ENCODE results near the gene CD160.
"Not testable (repeated sequence)": the region's sequence is repeated elsewhere in the genome, so short reads cannot be mapped to it uniquely, and the experiment has no call there.

Gene CD160

DNA sequence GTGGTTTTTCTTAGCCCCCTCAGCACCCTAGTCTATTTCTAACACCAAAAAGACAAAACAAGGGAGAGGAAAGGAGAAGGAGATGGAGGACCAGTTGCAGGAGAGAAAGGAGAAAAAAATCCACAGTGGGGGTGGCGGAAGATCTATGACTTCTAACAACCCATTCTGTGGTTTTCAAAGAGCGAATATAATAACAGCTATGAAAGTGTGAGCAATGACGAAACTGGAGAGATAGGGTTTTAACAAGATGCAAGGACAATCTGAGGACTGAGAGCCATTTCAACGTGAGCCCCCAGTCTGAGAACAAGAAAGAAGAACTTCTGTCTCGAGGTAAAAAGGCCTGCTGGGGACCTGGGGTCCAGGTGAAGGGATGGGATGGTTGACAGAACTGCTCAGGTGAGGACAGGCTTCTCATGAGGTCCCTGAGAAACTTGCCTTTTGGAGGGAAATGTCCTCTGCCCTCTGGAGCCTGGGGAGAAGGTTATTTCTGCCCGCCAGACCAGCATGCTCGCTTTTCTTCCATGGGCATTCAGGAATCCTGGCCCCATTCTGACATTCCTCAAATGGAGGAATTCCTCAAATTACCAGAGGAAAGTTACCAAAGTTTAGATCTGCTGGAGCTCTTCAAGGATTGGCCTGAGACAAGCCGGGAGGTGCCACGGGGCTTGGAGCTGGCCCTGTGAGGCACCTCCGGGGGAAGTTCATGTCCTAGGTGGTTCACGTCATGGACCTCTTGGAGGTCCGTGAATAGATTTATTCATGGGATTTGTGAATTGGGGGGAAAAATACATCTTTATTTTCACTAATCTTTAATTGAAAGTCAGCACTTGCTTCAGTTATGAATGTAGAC lies at the start of gene CD160:
TSS of gene CD160 (plus strand) at position 270 of the 850 bp plus-strand sequence. CDS start 8,829 bp downstream, outside the sequence.
- no peak for DNase-seq

DNA sequence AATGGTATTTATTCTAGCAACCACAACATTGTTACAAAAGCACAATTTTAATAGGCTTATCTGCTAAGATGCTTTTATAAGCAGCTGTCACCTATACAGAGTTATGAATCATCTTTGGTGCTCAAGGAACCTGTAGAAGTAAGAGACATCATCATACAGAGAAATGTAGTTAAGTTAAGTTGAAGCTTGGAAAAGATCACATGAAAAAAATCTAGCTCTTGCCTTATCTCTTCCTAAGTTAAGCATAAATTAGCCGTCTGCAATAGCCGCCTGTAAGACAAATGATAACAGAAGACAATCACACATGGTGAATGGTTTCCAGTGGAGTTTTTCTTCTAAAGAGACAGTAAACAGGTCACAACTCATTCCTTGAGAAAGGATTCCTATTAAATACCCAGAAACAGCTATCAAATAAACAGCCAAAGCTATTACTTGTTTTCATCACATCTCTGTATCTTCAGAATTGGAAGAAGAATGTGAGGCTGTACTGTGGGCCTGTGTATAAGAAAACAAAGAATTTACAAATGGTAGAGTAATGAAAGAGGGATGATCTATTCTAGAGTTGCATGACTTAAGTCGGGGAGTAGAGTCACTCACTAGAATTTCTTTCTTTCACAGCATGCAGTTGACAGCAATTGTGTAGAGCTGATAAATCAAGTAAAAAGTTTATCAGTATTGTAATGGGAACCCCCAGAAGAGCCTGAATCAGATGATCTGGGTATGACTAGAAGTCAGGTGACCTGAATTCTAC lies 48.1 kb upstream of the CD160 start:
- DNase-seq = not testable (repeated sequence)

- DNase-seq = not testable (repeated sequence)
These were observed 46.1 kb upstream of the CD160 start for GRCh38 chr1:145673217-145673616.

DNA sequence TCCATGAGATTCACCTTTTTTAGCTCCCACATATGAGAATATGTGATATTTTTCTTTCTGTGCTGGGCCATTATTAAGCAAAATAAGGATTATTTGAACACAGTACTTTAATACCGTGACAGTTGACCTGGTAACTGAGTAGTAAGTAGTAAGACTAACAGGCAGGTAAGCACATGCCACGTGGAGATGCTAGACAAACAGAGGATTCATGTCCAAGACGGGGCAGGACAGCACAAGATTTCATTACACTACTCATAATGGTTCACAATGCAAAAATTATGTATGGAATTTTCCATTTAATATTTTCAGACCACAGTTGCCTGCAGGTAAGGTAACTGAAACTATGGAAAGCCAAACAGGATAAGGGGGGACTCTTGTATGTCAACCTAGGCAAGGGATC lies 34.4 kb upstream of the CD160 start:
- DNase-seq = not testable (repeated sequence)

- not testable (repeated sequence) for DNase-seq
These were observed 33.2 kb upstream of the CD160 start for GRCh38 chr1:145686078-145686477.

- DNase-seq = no peak
These were observed 31.0 kb upstream of the CD160 start for GRCh38 chr1:145688328-145688727.

DNA sequence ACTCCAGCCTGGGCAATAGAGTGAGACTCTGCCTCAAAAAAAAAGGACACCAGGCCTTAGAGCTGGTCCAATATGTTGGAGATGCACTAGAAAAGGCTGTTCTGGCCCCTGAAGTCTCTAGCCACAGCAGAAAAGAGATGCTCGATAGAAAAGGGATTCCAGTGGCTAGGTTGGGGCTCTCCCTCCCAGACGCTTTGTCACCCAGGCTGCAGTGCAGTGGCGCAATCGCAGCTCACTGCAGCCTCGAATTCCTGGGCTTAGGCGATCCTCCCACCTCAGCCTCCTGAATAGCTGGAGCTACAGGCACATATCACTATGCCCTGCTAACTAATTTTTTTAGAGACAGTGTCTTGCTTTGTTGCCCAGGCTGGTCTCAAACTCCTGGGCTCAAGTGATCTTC lies 30.4 kb upstream of the CD160 start:
- no peak for DNase-seq

- DNase-seq = no peak
These were observed 29.4 kb upstream of the CD160 start for GRCh38 chr1:145689922-145690321.

DNA sequence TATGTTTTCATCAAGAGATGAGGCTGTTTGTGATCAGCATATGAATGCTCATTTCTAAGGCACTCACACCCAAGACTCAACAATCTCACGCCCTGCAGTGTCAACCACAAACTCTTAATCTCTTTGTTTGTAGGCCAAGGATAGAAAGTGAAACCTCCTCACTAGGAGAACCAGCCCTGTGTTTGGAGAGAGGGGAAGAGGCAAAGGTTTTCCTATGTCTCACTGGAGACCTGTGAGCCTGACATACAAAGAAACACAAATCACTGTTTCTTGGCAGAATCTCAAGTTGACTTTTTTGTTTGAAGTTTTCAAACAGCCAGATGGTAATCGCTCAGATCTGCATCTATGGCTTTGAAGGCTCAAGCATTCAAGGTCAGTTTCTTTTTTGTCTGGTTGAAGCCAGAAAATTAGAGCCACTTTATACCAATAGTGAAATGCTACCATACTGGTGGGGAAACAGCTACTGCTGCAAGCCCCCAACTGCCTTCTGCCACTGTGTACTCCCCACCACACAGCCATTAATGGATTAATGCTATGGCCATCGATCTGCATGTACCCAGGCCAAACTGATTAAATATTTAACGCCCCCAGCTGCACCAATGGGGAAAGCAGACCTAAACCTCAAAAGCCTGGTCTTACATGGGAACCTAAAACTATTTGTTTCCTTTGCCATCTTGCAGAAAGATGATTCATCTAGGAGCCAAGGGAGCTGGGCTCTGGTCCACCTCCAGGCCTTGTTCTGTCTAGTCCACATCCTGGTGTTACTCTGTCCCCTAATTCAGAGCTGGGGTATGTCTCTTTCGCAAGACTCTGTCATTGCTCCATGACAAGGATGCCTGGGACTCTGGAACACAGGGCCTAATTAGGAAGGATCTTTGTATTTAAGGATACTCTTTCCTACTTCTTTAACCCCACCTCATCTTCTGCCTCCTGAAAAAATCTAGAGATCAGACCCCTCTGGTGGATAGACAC lies 28.4 kb upstream of the CD160 start:
- DNase-seq = no peak

DNA sequence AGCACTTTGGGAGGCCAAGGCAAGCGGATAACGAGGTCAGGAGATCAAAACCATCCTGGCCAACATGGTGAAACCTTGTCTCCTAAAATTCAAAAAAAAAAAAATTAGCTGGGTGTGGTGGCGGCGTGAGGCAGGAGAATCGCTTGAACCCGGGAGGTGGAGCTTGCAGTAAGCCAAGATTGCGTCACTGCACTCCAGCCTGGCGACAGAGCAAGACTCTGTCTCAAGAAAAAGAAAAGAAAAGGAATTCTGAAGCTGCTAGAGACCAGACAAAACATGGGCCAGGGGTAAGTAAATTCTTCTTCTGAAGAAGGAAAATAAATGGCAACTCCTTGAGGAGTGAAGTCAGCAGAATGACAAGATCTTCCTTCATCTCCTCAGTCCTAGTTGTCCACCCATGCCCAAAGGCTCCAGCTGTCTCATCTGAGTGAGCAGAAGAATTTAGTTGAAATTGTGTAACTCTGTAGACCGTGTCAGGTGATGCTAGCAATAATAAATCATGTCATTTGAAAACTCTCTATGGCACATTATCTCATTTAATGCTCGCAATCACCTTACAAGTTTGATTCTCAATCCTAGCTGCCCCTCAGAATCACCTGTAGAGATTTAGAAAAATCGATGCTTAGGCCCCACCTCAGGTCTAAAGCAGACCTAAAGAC lies 26.4 kb upstream of the CD160 start:
- no peak for DNase-seq

- no peak for DNase-seq
These were observed 23.3 kb upstream of the CD160 start for GRCh38 chr1:145695821-145696629.

DNA sequence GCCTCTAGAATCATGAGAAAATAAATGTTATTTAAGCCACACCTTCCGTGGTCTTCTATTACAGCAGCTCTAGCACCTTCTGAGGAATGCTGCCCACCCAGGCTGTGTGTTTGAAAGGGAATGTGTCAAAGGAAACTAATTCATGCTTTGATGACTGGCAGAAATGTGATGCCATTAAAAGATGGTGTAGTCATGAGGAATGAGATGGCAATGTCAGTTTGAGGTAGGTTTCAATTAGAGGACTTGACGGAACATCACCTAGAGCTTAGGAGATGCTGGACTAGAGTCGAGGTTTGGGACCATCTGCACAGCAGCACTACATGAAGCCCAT lies 22.7 kb upstream of the CD160 start:
- DNase-seq = no peak

- no peak for DNase-seq
These were observed 17.9 kb upstream of the CD160 start for GRCh38 chr1:145701306-145701862.

- no peak for DNase-seq
These were observed 17.2 kb upstream of the CD160 start for GRCh38 chr1:145702052-145702451.

DNA sequence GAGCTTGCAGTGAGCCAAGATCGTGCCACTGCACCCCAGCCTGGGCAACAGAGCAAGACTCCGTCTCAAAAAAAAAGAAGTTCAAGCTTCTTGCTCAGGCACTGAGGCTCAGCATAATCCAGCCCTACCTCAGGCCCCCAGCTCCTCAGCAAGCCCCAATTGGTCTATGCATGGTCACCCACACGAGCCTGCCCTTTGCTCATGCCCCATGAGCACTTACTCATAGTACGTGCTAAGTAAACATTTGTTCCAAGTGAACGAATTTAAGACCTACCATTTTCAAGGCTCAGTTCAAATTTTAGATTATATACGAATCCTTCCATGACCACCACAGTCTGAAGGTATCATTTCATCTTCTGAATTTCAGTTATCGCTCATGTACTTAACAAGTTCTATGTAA lies 16.5 kb upstream of the CD160 start:
- no peak for DNase-seq

DNA sequence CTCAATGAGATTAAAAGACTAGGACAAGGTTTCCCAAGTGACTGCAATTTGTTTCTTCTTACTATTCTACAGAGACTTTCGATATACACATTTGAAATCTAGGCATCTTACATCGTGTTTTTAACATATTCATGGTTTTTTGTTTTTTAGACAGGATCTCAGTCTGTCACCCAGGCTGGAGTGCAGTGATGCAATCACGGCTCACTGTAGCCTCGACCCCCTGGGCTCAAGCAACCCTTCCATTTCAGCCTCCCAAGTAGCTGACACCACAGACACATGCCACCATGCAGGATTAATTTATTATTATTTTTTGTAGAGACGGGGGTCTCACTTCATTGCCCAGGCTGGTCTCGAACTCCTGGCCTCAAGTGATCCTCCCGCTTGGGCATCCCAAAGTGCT lies 13.7 kb upstream of the CD160 start:
- no peak for DNase-seq

- no peak for DNase-seq
These were observed 13.1 kb upstream of the CD160 start for GRCh38 chr1:145706086-145706664.

DNA sequence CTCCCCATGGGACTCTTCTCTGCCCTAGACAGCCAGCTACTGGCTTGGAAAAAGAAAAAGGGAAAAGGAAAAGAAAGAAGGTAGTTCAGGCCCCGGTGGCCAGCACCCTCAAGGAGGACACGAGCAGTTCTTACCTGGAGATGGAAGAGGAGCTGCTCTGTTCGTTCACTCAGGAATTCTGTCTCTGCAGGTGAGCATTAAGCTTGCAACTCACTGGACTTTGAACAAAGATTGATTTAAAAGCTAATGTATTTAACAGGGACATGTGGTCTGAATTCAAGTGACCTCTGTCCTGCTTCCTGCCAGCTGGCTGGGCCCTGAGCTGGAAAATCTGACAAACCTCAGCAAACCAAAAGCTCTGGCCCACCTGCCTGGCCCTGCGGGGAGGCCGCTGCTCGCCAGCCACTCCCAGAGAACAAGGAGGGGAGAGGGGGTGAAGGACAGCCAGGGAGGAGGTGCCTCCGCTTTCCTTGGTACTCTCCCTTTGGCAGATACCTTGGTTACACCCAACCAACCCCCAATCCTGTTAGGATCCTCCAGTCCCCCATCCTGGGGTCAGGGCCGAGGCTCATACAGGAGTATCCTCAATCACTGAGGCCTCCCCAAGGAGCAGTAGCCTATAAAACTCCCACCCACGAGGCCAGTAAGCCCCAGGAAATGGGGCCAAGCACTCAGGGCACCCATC lies 12.0 kb upstream of the CD160 start, which contains the start of gene PDZK1:
TSS of gene PDZK1 (minus strand) at position 186 of the 685 bp plus-strand sequence. CDS start 19,347 bp downstream, outside the sequence.
- DNase-seq = no peak

GRCh38 chr1:145708063-145708462 lies 11.2 kb upstream of the CD160 start:
- DNase-seq = no peak

Data from midbrain (tissue), 1 donor.